ENCODE results near the gene FER1L5. TPM values are rescaled to one million over a fixed set of nuclear protein-coding genes. Genes with fewer than 3 reads are reported as not detected.

Gene FER1L5
- total RNA-seq, 1 experiment from 2014 or later, result not detected

- in situ Hi-C loops (cut with HindIII; ENCODE audit: low pct_unique_long_range_greater_than_20kb, low sequenced_read_pairs), result no loop called here
- no peak for DNase-seq (ENCODE audit: low read depth)
These were observed 47.9 kb downstream of the FER1L5 start for GRCh38 chr2:96690306-96691021.

GRCh38 chr2:96691022-96691612, 48.6 kb downstream of the FER1L5 start:
- DNase-seq (ENCODE audit: low read depth), result no peak

GRCh38 chr2:96692094-96692971, 49.8 kb downstream of the FER1L5 start:
- in situ Hi-C loops (cut with HindIII; ENCODE audit: low pct_unique_long_range_greater_than_20kb, low sequenced_read_pairs), result no loop called here
- DNase-seq (ENCODE audit: low read depth), result no peak

More at GRCh38 chr2:96691022-96691612, 48.6 kb downstream of the FER1L5 start:
- in situ Hi-C loops (cut with HindIII; ENCODE audit: low pct_unique_long_range_greater_than_20kb, low sequenced_read_pairs), result no loop called here

GRCh38 chr2:96693286-96694200, 51.0 kb downstream of the FER1L5 start:
- in situ Hi-C loops (cut with HindIII; ENCODE audit: low pct_unique_long_range_greater_than_20kb, low sequenced_read_pairs), result no loop called here
- no peak for DNase-seq (ENCODE audit: low read depth)

GRCh38 chr2:96694279-96694678, 51.7 kb downstream of the FER1L5 start:
- in situ Hi-C loops (cut with HindIII; ENCODE audit: low pct_unique_long_range_greater_than_20kb, low sequenced_read_pairs), result no loop called here
- DNase-seq (ENCODE audit: low read depth), result no peak

GRCh38 chr2:96694816-96695455, 52.4 kb downstream of the FER1L5 start:
- in situ Hi-C loops (cut with HindIII; ENCODE audit: low pct_unique_long_range_greater_than_20kb, low sequenced_read_pairs), result no loop called here
- no peak for DNase-seq (ENCODE audit: low read depth)

- in situ Hi-C loops (cut with HindIII; ENCODE audit: low pct_unique_long_range_greater_than_20kb, low sequenced_read_pairs), result no loop called here
- no peak for DNase-seq (ENCODE audit: low read depth)
These were observed 53.0 kb downstream of the FER1L5 start for GRCh38 chr2:96695602-96696001.

GRCh38 chr2:96697476-96697875, 54.9 kb downstream of the FER1L5 start:
- DNase-seq (ENCODE audit: low read depth), result no peak
- in situ Hi-C loops (cut with HindIII; ENCODE audit: low pct_unique_long_range_greater_than_20kb, low sequenced_read_pairs), result no loop called here

GRCh38 chr2:96698221-96698861, 55.8 kb downstream of the FER1L5 start:
- DNase-seq (ENCODE audit: low read depth), result no peak
- in situ Hi-C loops (cut with HindIII; ENCODE audit: low pct_unique_long_range_greater_than_20kb, low sequenced_read_pairs), result no loop called here

GRCh38 chr2:96699021-96699420, 56.5 kb downstream of the FER1L5 start:
- DNase-seq (ENCODE audit: low read depth), result no peak
- in situ Hi-C loops (cut with HindIII; ENCODE audit: low pct_unique_long_range_greater_than_20kb, low sequenced_read_pairs), result no loop called here

GRCh38 chr2:96699621-96700020, 57.1 kb downstream of the FER1L5 start:
- in situ Hi-C loops (cut with HindIII; ENCODE audit: low pct_unique_long_range_greater_than_20kb, low sequenced_read_pairs), result no loop called here
- no peak for DNase-seq (ENCODE audit: low read depth)

GRCh38 chr2:96700086-96700485, 57.5 kb downstream of the FER1L5 start:
- in situ Hi-C loops (cut with HindIII; ENCODE audit: low pct_unique_long_range_greater_than_20kb, low sequenced_read_pairs), result no loop called here
- no peak for DNase-seq (ENCODE audit: low read depth)

- no peak for DNase-seq (ENCODE audit: low read depth)
- in situ Hi-C loops (cut with HindIII; ENCODE audit: low pct_unique_long_range_greater_than_20kb, low sequenced_read_pairs), result no loop called here
These were observed 59.1 kb downstream of the FER1L5 start for GRCh38 chr2:96701636-96702035.

GRCh38 chr2:96702098-96702785, 59.7 kb downstream of the FER1L5 start:
- DNase-seq (ENCODE audit: low read depth), result no peak
- in situ Hi-C loops (cut with HindIII; ENCODE audit: low pct_unique_long_range_greater_than_20kb, low sequenced_read_pairs), result no loop called here

- in situ Hi-C loops (cut with HindIII; ENCODE audit: low pct_unique_long_range_greater_than_20kb, low sequenced_read_pairs), result no loop called here
- no peak for DNase-seq (ENCODE audit: low read depth)
These were observed 60.6 kb downstream of the FER1L5 start for GRCh38 chr2:96703021-96703751.

- DNase-seq (ENCODE audit: low read depth), result no peak
- in situ Hi-C loops (cut with HindIII; ENCODE audit: low pct_unique_long_range_greater_than_20kb, low sequenced_read_pairs), result no loop called here
These were observed 68.4 kb downstream of the FER1L5 start for GRCh38 chr2:96710985-96711384.
